ENCODE data around the gene DAB2IP. TPM values are rescaled to one million over a fixed set of nuclear protein-coding genes. Genes with fewer than 3 reads are reported as not detected.

DAB2IP gene
- total RNA-seq, 4 donors from 2014 or later: 55.2 to 76.0 (median 60.5) TPM

- DNase-seq: no peak
- Histone ChIP-seq H3K27ac (no peak overlapping the region), H3K4me1 (peaks cover 0 to 41% (median 3%) of the 10 kb centered on the region in 4 donors), H3K4me3 (no peak overlapping the region), H3K27me3 (no peaks in the 10 kb centered on the region), H3K9me3 (no peaks in the 10 kb centered on the region), H3K36me3 (no peaks in the 10 kb centered on the region)
- TF ChIP-seq POLR2A (IDR thresholded peaks at IDR 0.05) (no peak), CTCF (IDR thresholded peaks at IDR 0.05) (no peak)
Observed at GRCh38 chr9:121635300-121635876, 16.0 kb upstream of the DAB2IP start.

- Histone ChIP-seq H3K4me3 (no peak overlapping the region), H3K4me1 (peaks cover 0 to 48% (median 5%) of the 10 kb centered on the region in 4 donors), H3K9me3 (no peaks in the 10 kb centered on the region), H3K27ac (peak overlapping the region in 1 of 4 donors; percentile 31), H3K27me3 (no peaks in the 10 kb centered on the region), H3K36me3 (no peaks in the 10 kb centered on the region)
- DNase-seq: no peak
- no peak for TF ChIP-seq POLR2A (IDR thresholded peaks at IDR 0.05)
- no peak for TF ChIP-seq CTCF (IDR thresholded peaks at IDR 0.05)
Observed at GRCh38 chr9:121636341-121636865, 15.0 kb upstream of the DAB2IP start.

- no peak overlapping the region for H3K27ac ChIP-seq
- no peak for TF ChIP-seq POLR2A (IDR thresholded peaks at IDR 0.05)
- TF ChIP-seq CTCF (IDR thresholded peaks at IDR 0.05): no peak
- no peaks in the 10 kb centered on the region for H3K27me3 ChIP-seq
- no peak for DNase-seq
- no peaks in the 10 kb centered on the region for H3K36me3 ChIP-seq
- H3K4me3 ChIP-seq: no peak overlapping the region
- H3K9me3 ChIP-seq: no peaks in the 10 kb centered on the region
- H3K4me1 ChIP-seq: peaks cover 0 to 48% (median 5%) of the 10 kb centered on the region in 4 donors
Observed at GRCh38 chr9:121636978-121637712, 14.3 kb upstream of the DAB2IP start.

GRCh38 chr9:121637713-121638220 is 13.7 kb upstream of the DAB2IP start:
- H3K4me1 ChIP-seq: peaks cover 0 to 48% (median 5%) of the 10 kb centered on the region in 4 donors
- H3K9me3 ChIP-seq: no peaks in the 10 kb centered on the region
- DNase-seq: no peak
- H3K4me3 ChIP-seq: no peak overlapping the region
- H3K27me3 ChIP-seq: no peaks in the 10 kb centered on the region
- H3K36me3 ChIP-seq: no peaks in the 10 kb centered on the region
- no peak for TF ChIP-seq POLR2A (IDR thresholded peaks at IDR 0.05)
- no peak overlapping the region for H3K27ac ChIP-seq

GRCh38 chr9:121638399-121638798 is 13.0 kb upstream of the DAB2IP start:
- no peak overlapping the region for H3K27ac ChIP-seq
- H3K27me3 ChIP-seq: no peaks in the 10 kb centered on the region
- H3K36me3 ChIP-seq: no peaks in the 10 kb centered on the region
- no peak for DNase-seq
- no peaks in the 10 kb centered on the region for H3K9me3 ChIP-seq
- no peak overlapping the region for H3K4me3 ChIP-seq
- peaks cover 0 to 47% (median 5%) of the 10 kb centered on the region in 4 donors for H3K4me1 ChIP-seq
- TF ChIP-seq CTCF (IDR thresholded peaks at IDR 0.05): no peak
- TF ChIP-seq POLR2A (IDR thresholded peaks at IDR 0.05): no peak
